ENCODE measurements around the gene CEMP1.

- TF ChIP-seq CTCF (IDR thresholded peaks at IDR 0.05): no peak
- no peak for TF ChIP-seq EZH2phosphoT487 (IDR thresholded peaks at IDR 0.05)
- TF ChIP-seq EZH2 (IDR thresholded peaks at IDR 0.05): no peak
These were observed at the start of gene CEMP1 for GRCh38 chr16:2531371-2531695.

Measured in neural progenitor cell (in vitro differentiated cells).